ENCODE measurements around the gene TM9SF4.

The TM9SF4 gene

DNA sequence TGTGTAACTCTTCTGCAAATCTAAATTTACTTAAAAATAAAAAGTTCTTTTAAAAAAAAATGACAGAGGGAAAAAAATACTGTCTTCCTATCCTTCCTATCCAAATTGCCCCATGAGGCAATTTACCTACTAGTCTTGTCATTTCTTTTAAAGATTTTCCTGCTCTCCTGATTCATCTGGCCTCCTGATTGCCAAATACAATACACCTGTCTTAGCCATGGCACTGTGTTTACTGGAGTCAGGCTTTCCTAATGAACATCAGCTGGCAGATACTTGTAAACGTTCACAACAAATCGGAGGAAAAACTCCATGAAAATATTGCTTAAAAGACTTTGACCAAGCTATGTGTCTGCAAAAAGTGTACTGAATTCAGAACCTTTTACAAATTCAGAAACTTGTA, 21.5 kb downstream of the TM9SF4 start:
- DNase-seq = no peak

DNA sequence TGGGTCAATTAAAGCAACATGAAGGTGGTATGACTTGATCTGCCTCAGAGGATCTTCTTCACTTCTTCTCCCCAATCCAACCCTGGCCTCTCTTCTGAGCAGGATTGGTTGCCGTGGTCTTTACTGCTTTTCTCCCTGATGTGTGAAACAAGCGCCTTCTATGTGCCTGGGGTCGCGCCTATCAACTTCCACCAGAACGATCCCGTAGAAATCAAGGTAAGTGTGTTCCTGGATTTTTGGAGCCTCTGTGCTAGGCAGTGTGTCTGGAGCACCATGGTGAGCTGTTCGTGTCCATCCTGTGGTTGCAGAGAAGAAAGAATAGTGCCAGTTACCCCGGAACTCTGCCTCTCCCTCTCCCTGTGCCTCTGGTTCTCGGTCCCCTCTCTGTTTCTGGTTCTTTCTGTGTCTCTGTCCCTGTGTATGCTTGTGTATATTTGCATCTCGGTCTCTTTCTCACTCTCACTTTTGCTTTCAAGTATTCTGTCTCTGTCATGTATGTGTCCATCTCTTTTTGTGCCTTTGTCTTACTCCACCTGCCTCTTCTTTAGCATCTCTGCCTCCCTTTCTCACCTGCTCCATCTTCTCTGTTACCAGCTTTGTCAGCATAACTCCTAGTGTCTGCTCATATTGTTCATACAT, 23.5 kb downstream of the TM9SF4 start:
- DNase-seq = no peak

DNA sequence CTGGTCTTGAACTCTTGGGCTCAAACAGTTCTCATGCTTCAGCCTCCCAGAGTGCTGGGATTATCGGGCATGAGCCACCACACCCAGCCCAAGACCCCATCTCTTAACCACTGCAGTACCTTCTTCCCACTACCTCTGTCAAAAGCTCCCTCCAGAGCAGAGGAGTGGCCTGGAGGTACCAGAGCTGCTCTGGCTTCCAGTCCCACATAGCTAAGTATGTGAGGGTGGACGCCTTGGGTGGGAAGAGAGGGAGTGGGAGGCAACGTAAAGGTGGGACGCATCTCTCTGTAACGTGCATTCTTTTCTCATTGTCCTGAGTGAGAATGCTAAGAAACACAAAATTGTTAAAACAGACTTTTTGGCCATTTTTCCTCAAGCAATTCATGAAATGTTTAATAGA, 24.5 kb downstream of the TM9SF4 start:
- no peak for DNase-seq

DNA sequence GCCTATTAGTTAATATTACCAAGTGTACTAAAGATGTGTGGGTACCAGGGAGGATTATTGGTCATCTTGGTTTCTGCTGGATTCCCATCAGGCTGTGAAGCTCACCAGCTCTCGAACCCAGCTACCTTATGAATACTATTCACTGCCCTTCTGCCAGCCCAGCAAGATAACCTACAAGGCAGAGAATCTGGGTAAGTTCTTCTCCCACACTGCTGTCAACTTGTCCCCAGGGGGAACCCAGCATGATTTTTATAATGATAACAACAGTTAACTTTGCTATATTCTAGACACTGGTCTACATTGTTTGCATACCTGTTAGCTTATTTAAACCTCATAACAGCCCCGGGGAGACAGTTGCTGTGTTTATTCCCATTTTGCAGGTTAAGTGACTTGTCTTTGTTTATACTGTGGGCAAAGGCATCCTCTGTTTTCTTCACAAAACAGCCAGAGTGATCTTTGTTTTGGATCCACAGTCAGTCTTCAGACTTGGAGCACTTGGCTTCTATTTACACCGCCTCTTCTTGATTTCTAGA, 26.5 kb downstream of the TM9SF4 start:
- DNase-seq = no peak

DNA sequence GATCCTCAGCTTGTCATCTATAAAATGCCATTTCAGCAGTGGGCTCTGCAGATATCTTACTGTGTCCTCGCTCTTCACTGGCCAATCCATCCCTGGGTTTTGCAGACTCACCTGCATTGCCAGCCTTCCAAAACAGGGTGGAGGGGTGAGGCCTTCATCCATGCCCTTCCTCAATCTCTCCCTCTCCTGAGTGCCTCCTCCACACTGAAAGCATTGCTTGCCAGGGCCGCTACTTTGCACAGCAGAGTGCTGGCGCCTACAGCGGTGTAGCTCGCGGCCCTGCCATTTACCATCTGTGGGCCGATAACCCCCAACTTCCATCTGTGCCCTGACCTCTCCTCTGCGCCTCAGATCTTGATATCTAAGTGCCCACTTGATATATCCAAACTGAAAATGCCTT, 29.4 kb downstream of the TM9SF4 start:
- no peak for DNase-seq

DNA sequence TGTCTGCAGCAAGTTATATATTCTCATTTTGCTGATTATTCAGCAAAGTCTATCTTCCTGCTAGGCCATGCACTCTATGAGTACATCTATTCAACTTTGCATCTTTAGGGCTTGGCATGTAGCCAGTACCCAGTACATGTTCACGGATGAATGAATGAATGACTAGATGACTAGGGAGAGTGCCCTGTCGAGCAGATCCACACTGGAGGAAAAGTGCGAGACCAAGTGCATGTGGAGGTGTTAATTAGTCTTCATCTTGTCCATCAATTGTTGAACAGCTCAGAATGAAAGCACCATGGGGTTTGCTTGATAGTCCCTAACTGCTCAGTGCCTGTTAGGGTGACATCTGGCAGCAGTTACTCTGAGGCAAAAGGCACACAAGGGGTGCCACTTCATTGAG, 30.4 kb downstream of the TM9SF4 start:
- DNase-seq = no peak

DNA sequence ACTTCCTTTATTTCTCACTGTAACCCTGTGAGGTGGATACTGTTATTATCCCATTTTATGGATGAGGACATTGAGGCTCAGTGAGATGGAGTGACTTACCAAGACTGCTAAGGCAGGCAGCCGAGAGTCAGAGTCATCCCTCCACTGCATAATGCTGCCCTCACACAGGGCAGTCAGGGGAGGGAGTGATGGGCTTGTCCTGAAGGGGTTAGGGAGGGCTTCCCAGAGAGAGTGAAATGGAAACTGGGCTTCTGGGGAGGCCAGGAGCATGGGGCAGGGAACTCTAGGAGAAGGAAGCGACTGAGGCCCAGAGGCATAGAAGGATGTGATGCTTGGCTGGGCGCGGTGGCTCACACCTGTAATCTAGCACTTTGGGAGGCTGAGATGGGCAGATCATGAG, 31.1 kb downstream of the TM9SF4 start:
- no peak for DNase-seq

DNA sequence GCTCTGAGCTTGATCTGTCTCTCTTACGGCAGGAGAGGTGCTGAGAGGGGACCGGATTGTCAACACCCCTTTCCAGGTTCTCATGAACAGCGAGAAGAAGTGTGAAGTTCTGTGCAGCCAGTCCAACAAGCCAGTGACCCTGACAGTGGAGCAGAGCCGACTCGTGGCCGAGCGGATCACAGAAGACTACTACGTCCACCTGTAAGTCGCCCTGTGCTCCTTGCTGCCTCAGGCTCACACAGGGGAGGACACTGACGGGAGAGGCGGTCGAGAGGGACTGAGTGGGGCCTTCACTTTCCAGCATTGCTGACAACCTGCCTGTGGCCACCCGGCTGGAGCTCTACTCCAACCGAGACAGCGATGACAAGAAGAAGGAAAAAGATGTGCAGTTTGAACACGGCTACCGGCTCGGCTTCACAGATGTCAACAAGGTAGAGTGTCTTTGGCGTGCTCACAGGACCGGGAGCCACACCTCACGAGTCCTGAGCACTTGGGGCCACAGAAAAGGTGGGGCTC, 32.0 kb downstream of the TM9SF4 start:
- DNase-seq = no peak

DNA sequence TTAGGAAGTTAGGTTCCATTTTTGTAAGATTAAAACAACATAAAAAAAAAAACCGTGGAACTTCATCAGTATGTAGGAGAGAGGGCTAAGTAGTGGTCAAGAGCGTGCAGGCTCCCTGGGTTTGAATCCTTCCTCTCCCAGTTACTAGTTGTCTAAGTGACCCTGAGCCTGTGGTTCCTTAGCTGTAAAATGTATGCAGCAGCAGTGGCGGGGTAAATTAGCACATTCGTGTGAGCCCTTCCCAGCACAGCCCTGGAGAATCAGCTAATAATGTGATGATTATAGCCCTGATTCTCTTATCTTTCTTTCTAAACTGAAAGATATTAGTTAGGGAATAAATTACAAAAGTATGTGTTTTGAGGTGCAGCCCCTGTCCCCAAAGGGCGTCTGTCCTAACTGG, 32.6 kb downstream of the TM9SF4 start:
- DNase-seq = no peak

DNA sequence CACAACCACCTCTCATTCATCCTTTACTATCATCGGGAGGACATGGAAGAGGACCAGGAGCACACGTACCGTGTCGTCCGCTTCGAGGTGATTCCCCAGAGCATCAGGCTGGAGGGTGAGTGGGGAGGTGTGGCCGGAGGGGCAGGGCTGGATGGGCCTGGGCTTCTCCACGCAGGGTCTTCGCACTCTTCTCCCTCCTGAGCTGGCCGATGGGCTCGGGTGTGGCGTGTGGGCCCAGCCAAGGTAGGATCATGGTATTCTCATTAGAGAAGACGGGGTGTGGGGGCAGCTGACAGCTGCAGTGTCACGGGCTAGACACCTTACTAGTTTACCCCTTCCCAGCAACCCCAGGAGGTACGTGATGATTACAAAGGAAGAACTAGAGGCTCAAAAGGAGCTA, 33.5 kb downstream of the TM9SF4 start:
- DNase-seq = no peak

DNA sequence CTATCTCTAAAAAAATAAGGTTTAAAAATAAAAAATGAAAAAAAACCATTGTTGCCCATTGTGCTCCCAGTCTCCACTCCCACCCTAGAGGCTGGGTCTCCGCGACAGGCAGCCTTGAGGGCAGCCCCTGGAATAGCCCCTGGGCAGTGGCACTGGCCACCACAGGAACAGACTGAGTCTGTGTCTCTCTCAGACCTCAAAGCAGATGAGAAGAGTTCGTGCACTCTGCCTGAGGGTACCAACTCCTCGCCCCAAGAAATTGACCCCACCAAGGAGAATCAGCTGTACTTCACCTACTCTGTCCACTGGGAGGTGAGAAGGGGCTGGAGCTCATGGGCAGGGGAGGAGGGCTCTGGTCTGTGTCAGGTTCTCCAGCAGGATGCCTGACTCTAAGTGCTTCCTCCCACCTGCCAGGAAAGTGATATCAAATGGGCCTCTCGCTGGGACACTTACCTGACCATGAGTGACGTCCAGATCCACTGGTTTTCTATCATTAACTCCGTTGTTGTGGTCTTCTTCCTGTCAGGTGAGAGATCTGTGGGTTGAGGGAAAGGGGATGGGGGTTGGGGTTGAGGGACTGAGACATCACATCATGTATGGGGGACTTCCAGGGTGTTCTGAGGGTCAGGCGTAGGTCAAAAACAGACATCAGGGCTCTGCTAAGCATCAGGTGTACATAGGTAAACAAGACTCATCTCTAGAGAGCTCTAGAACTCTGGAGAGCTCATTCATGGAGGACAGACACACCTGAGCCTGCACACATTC, 35.6 kb downstream of the TM9SF4 start:
- no peak for DNase-seq

DNA sequence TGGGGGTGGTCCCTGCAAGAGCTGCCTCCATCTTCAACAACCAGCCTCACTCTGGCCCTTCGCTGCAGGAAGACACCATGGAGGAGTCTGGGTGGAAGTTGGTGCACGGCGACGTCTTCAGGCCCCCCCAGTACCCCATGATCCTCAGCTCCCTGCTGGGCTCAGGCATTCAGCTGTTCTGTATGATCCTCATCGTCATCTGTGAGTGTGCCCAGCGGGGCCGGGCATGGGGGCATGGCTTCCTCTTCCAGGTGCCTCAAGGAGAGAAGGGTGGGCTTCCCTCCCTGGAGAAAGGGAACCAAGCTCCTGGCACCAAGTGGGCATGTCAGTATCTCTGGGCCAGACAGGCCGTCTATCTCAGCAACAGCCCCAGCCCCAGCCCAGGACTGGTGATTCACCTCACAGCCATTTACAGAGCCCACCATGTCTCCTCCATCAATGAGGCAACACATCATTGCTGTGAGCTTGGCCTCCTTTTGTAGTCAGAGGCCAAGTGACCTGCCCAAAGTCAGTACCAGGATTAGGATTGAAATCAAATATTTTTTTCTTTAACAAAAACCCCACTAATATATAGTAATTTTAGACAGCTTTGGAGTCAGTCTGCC, 40.2 kb downstream of the TM9SF4 start:
- no peak for DNase-seq

DNA sequence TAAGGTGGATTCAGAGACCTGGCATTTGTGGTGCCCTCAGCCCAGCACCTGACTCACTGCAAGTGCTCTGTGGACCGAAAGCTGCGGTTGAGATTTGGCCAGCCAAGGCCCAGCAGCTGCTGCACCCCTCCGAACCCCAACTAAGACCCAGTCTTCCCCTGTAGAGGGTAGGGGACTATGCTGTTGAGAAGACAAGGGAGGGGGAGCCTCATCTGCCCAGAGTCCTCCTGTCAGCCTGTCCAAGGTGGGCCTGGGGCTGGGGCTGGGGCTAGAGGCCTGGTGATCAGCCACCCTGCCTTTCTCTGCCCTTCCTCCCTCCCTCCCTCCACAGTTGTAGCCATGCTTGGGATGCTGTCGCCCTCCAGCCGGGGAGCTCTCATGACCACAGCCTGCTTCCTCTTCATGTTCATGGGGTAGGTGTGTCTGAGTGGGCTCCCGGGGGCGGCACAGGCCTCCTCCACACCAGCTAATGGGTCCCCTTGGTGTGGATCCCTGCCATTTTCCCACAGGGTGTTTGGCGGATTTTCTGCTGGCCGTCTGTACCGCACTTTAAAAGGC, 40.9 kb downstream of the TM9SF4 start:
- DNase-seq = no peak

DNA sequence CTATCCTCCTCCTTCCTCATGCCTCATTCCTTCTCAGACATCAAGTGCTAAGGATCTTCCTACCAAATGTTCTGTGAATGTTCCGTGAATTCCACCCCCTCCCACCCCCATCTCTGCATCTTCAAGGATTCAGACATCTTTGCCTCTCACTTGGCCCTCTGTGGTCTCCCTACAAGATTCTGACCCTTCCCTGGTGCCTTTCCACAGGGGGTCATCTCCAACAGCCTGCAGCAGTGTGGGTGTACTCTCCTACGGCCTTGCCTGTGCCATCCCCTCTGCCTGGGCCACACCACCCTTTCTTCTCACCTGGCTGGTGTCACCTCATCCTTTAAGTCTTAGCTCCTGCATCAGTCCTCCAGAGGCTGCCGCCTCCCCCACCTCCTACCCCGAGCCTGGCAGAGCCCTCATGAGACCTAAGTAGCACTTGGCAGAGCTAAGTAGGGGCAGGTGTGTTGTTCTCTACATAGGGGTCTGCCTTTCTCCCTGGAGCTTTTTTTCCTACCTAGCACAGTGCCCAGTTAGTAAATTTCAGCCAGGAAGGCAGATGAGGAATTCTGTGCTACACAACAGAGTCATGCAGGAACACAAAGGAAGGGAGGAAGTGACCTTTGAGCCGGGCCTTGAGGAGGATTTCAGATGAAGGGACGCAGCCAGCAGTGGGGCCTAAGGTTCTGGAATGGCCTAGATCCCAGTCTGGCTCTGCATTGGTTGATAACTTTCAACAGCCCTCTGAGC, 43.1 kb downstream of the TM9SF4 start:
- DNase-seq = no peak

DNA sequence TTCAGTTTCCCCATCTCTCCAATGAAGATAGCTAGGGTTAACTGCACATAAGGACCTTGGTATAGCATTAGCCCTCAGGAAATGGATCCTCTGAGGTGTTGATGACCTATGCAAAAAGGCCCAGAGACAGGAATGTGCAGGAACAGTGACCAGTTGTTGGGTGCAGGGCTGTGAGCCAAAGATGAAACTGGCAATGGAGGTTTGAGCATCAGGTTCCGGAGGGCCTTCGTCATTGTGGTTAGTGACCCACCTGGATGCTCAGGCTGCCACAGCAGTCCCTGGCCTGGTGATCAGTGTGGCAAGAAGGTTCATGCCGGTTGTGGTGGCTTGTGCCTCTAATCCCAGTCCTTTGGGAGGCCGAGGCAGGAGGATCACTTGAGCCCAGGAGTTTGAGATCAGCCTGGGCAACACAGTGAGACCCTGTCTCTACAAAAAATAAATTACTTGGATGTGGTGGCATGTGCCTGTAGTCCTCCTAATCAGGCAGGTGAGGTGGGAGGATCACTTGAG, 43.7 kb downstream of the TM9SF4 start:
- DNase-seq = no peak

DNA sequence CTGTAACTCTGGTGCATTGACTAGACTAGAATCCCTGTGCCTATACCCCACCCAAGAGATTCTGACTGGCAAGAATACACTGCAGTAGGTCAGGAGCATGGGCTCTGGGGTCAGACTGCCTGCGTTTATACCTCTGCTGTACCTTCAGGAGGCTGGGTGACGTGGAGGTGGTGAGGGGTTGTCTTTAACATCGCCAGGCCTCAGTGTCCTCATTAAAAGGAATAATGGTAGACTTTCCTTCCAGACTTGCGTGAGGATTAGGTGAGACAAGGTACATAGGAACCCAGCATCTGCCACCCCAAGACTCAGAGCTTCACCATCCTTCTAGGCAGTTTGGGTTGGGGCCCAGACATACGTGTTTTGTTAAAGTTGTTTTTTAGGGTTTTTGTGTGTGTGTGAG, 44.3 kb downstream of the TM9SF4 start:
- DNase-seq = no peak

DNA sequence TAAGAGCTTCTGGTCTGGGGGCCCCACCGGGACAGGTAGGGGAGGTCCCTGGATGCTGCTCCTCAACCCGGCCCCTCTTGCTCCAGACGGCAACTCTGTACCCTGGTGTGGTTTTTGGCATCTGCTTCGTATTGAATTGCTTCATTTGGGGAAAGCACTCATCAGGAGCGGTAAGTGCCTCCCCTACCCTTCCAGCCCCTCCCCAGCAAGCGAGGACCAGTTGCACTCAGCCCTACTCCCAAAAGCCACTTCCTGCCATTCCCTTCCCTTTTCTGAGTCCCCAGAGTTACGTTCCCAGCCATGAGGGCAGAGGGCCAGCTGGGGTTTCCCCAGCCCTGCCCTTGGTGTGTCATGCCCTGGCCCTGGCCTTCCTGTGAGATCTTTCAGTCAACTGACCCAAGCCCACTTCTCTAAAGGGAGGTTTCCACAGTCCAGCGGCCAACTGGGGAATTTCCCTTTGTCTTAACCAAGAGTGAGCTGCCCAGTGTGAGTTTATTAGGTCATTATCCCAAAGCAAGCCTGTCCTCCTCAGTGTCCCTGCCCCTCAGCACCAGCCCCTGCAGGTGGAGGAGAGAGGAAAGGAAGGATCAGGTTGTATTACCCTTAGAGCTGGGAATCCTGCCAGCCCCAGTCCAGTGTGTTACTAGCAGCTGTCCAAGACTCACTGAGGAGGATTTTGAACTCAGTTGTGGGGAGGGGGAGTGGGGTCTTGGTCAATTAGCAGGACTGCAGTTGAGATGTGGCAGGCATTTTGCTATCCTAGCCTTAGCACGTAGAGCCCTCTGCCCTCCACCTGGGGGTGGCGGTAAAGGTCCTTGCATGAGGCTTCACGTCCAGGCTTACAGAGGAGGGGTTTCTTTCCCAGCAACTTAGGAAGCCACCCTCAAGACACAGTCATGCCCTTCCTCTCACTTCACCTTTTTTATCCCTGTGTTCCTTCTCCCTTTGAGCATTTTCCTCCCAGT, 45.8 kb downstream of the TM9SF4 start:
- DNase-seq = peak; percentile 98

DNA sequence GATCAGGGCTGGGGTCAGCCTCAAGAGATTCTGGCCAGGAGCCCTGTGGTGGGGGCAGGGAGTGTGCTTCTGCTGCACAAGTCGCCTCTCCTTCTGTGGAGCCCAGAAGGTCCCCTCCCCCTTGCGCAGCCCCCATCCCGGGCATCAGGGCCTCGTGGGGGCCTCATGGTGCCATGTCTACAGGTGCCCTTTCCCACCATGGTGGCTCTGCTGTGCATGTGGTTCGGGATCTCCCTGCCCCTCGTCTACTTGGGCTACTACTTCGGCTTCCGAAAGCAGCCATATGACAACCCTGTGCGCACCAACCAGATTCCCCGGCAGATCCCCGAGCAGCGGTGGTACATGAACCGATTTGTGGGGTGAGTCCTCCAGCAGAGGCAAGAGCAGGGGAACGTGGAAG, 48.1 kb downstream of the TM9SF4 start:
- DNase-seq = no peak

DNA sequence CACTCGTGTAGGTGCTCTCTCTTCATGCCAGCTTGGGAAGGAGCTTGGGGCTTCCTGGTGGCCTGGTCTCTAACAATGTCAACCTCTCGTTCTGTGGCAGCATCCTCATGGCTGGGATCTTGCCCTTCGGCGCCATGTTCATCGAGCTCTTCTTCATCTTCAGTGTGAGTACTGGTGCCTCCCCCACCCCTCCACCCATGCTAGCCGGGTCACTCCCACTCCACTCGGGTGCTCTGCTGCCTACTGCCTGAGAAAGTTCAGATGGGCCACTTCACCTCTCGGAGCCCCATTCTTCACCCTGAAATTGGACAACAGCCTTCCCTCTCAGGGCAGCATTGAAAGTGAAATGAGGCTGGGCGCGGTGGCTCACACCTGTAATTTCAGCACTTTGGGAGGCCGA, 48.8 kb downstream of the TM9SF4 start:
- DNase-seq = no peak

DNA sequence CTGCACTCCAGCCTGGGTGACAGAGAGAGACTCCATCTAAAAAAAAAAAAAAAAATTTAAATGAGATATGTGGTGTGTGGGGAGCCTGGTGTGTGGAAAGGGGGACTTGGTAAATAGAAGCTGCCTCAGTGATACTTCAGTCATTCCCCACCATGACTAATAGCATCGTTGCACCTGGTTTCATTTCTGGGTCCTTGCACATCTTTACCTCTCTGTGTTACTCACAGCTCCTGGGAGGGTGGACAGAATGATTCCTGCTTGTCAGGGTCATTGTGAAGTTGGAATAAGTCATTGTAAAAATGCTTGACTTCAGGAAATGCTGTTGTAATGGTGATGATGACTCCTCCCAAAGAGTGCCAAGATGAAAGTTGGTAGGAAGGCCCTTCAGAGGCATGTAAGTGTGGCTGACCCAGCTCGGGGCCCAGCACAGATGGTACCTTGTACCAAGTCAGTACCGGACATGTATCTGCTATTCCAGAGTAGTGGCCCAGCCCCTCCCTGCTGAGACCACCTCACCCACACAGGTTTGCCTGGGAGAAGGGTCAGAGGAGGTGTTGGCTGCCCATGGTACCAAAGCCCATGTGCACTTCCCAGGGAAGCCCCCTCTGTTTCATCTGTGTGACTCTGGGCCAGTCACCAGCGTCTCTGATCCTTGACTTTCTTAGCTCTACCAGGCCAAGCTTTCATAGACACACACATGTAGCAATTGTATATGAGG, 49.6 kb downstream of the TM9SF4 start:
- no peak for DNase-seq
